Fibroblast of lung (primary cell): ENCODE data around the gene TBC1D5. TPM values are rescaled to one million over a fixed set of nuclear protein-coding genes. Genes with fewer than 3 reads are reported as not detected.

Experiments
- DNase-seq, 2 donors: peaks; one replicate each; pipeline versions ENCODE4 v3.0.0 to v3.0.0-alpha.2; 2010; ENCODE audit warnings: low read depth in 2 of 2
- H2AFZ ChIP-seq: 2 replicates; pipeline ENCODE4 v1.5.1; 2012; ENCODE audit warnings: low read length, control low read depth, inconsistent platforms
- H3K27ac ChIP-seq: 2 replicates; pipeline ENCODE4 v1.5.1; 2011; ENCODE audit warnings: low read length, control low read depth; ENCODE audit not compliant: insufficient read depth
- H3K27me3 ChIP-seq: 2 replicates; pipeline ENCODE4 v1.5.1; 2011; ENCODE audit warnings: mild to moderate bottlenecking, low read length; ENCODE audit not compliant: control insufficient read depth, insufficient read depth
- H3K36me3 ChIP-seq: 2 replicates; pipeline ENCODE4 v1.5.1; 2011; ENCODE audit warnings: low read length; ENCODE audit not compliant: control insufficient read depth, insufficient read depth
- H3K4me1 ChIP-seq: 2 replicates; pipeline ENCODE4 v1.5.1; 2011; ENCODE audit warnings: low read length; ENCODE audit not compliant: control insufficient read depth, insufficient read depth; ENCODE audit errors: extremely low read depth
- H3K4me2 ChIP-seq: 2 replicates; pipeline ENCODE4 v1.5.1; 2011; ENCODE audit warnings: low read length, control low read depth; ENCODE audit not compliant: insufficient read depth; ENCODE audit errors: extremely low read depth
- H3K4me3 ChIP-seq, 4 experiments: fragments of 200-600 bp in 1 of 4; sonication (generic) in 1 of 4; replicated peaks in 1 of 4; 2 replicates each; pipeline ENCODE4 v1.5.1; 2011 to 2016; ENCODE audit warnings: low read length in 4 of 4, low read depth in 3 of 4, mild to moderate bottlenecking in 3 of 4, control low read depth in 2 of 4, inconsistent platforms in 1 of 4, mixed read lengths in 1 of 4; ENCODE audit not compliant: insufficient read depth in 1 of 4; ENCODE audit errors: control extremely low read depth in 1 of 4
- H3K79me2 ChIP-seq: 2 replicates; pipeline ENCODE4 v1.5.1; 2012; ENCODE audit warnings: mild to moderate bottlenecking, low read length, inconsistent platforms; ENCODE audit not compliant: control insufficient read depth, insufficient read depth
- H3K9ac ChIP-seq: 2 replicates; pipeline ENCODE4 v1.5.1; 2011; ENCODE audit warnings: mild to moderate bottlenecking, low read length, control low read depth; ENCODE audit not compliant: insufficient read depth
- H3K9me3 ChIP-seq: 2 replicates; pipeline ENCODE4 v1.5.1; 2012; ENCODE audit warnings: low read depth, low read length; ENCODE audit not compliant: control insufficient read depth, insufficient read depth
- H4K20me1 ChIP-seq: 2 replicates; pipeline ENCODE4 v1.5.1; 2011; ENCODE audit warnings: low read length; ENCODE audit not compliant: control insufficient read depth, insufficient read depth; ENCODE audit errors: extremely low read depth
- CTCF ChIP-seq, 2 donors: IDR thresholded peaks in 1 of 2; conservative IDR thresholded peaks in 1 of 2; 1 replicate in 1 of 2; 2 replicates in 1 of 2; pipeline ENCODE4 v1.5.1; 2011 to 2012; ENCODE audit warnings: low read length in 2 of 2, control low read depth in 1 of 2, inconsistent platforms in 1 of 2, low read depth in 1 of 2, mild to moderate bottlenecking in 1 of 2
- EZH2 ChIP-seq: IDR thresholded peaks from 2 replicates; pipeline ENCODE4 v1.5.1; 2012; ENCODE audit warnings: low read length, control low read depth, mild to moderate bottlenecking; ENCODE audit errors: missing control alignments
- polyA plus RNA-seq, 2 donors: library from polyadenylated mRNA; depleted of rRNA in 1 of 2; stranded (reverse) in 1 of 2; unstranded in 1 of 2; fragments of >200 nt; gene quantifications; 2 replicates each; pipeline ENCODE4 v1.2.1, GENCODE V29; 2011 to 2012; ENCODE audit warnings: missing spikeins in 1 of 2
- total RNA-seq: library from RNA; depleted of rRNA; stranded (reverse); fragments of >200 nt; gene quantifications from 2 replicates; pipeline ENCODE4 v1.2.1, GENCODE V29; 2014

Gene TBC1D5
- total and polyA plus RNA-seq, 2 donors (not counting 1 experiment from before 2014, with no cell fraction given): 43.6 to 129 TPM

GRCh38 chr3:17310983-17311382, 431.4 kb downstream of the TBC1D5 start:
- H3K9me3 ChIP-seq: no peaks in the 10 kb centered on the region
- TF ChIP-seq EZH2: no peak
- TF ChIP-seq CTCF (conservative IDR thresholded peaks at IDR 0.05 in 1 of 2, IDR thresholded peaks at IDR 0.05 in 1 of 2; ENCODE audit: low read depth in 1 of 2, low read length in 2 of 2): no peak

GRCh38 chr3:17307887-17308286, 434.5 kb downstream of the TBC1D5 start:
- no peak overlapping the region for H3K9ac ChIP-seq
- H3K9me3 ChIP-seq: no peaks in the 10 kb centered on the region
- H3K4me1 ChIP-seq: no peaks in the 10 kb centered on the region
- DNase-seq: no peak
- H3K27ac ChIP-seq: no peak overlapping the region
- no peaks in the 10 kb centered on the region for H4K20me1 ChIP-seq
- no peak overlapping the region for H3K4me3 ChIP-seq
- H3K4me2 ChIP-seq: no peak overlapping the region
- H3K36me3 ChIP-seq: no peaks in the 10 kb centered on the region
- H2AFZ ChIP-seq: no peak overlapping the region
- no peak for TF ChIP-seq CTCF (conservative IDR thresholded peaks at IDR 0.05 in 1 of 2, IDR thresholded peaks at IDR 0.05 in 1 of 2; ENCODE audit: low read depth in 1 of 2, low read length in 2 of 2)
- TF ChIP-seq EZH2: no peak
- no peaks in the 10 kb centered on the region for H3K27me3 ChIP-seq
- H3K79me2 ChIP-seq: no peaks in the 10 kb centered on the region

More at GRCh38 chr3:17310983-17311382, 431.4 kb downstream of the TBC1D5 start:
- Histone ChIP-seq H3K27ac (no peak overlapping the region), H3K9ac (no peak overlapping the region), H3K4me1 (no peaks in the 10 kb centered on the region), H3K4me2 (no peak overlapping the region), H3K79me2 (no peaks in the 10 kb centered on the region), H4K20me1 (no peaks in the 10 kb centered on the region), H2AFZ (no peak overlapping the region), H3K27me3 (no peaks in the 10 kb centered on the region), H3K4me3 (no peak overlapping the region), H3K36me3 (no peaks in the 10 kb centered on the region)
- DNase-seq: no peak

DNA sequence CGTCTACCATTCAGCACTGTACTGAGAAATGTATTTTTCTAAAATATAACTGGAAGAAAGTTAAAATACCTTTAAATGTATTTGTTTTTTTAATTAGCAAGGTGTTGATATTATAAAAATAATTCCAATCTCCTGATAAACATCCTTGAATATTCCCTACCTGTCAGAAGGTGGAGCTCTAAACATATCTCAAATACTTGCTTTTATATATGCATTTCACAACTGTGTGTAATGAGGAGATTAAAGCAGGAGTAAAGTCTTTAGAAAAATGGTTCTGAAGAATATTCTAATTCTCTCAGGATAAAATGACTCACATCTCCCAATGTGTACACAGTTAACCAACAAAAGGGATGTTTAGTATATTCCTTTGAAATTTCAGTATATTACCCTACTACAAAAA, 434.9 kb downstream of the TBC1D5 start:
- no peak for DNase-seq
- no peaks in the 10 kb centered on the region for H3K27me3 ChIP-seq
- no peak overlapping the region for H3K4me2 ChIP-seq
- no peaks in the 10 kb centered on the region for H3K4me1 ChIP-seq
- no peaks in the 10 kb centered on the region for H3K9me3 ChIP-seq
- no peak overlapping the region for H3K4me3 ChIP-seq
- no peaks in the 10 kb centered on the region for H4K20me1 ChIP-seq
- no peaks in the 10 kb centered on the region for H3K79me2 ChIP-seq
- H3K9ac ChIP-seq: no peak overlapping the region
- H2AFZ ChIP-seq: no peak overlapping the region
- no peaks in the 10 kb centered on the region for H3K36me3 ChIP-seq
- TF ChIP-seq EZH2 (no peak), CTCF (conservative IDR thresholded peaks at IDR 0.05 in 1 of 2, IDR thresholded peaks at IDR 0.05 in 1 of 2; ENCODE audit: low read depth in 1 of 2, low read length in 2 of 2) (no peak)
- H3K27ac ChIP-seq: no peak overlapping the region
